DMS53 treated with DMSO at 0.1 percent for 48 hours (cell line): ENCODE results near the gene PLAAT3.
A peak's percentile ranks its signal among the peaks of the same experiment; 100 is the strongest.
"Not testable (repeated sequence)": the region's sequence is repeated elsewhere in the genome, so short reads cannot be mapped to it uniquely, and the experiment has no call there.

ENCODE experiments used
- DNase-seq: peaks from one replicate; lab custom pipeline; 2025; ENCODE audit not compliant: unreplicated experiment; lab: John Stamatoyannopoulos, UW

PLAAT3 gene

DNA sequence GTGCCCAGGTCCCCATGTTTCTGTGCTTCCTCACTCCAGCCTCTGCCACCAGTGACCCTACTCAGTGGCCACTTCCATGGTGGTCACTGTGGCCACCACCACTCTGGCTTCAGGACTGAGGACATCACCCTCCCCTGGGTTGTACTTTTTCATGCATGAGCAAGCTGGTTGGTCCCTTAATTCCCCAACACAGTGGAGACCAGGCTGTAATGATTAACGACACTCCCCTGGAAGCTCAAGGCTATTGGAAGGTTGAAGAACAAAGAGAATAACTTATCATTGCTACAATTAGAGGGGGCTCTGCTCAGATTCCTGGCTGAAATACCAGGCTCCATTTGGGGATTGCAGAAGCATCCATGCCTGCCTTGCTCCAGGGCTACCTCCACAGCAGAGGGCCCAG is 67.2 kb downstream of the PLAAT3 start:
- DNase-seq = no peak

- DNase-seq = no peak
These were observed 70.5 kb downstream of the PLAAT3 start for GRCh38 chr11:63543711-63544110.

DNA sequence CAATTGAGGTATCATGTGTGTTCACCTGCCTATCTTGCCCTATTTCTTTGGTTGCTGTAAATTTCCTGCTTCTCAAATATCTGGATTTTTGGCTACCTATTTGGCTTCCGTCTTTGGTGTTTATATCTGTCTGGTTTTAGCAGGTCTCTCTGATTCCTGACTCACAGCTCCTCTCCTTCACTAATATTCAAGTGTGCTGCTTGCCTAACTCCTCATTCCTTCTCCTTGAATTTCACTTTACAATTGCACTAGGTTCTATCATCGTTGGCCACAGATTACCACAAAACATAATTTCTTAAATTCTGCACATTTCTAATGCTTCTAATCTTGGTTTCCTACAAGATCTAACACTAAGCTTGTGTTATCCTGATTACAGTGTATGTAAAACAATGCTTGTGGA is 71.7 kb downstream of the PLAAT3 start:
- not testable (repeated sequence) for DNase-seq

- no peak for DNase-seq
These were observed 76.7 kb downstream of the PLAAT3 start for GRCh38 chr11:63537293-63538101.

GRCh38 chr11:63536669-63537292 is 77.5 kb downstream of the PLAAT3 start, which contains the start of gene PLAAT4:
TSS of gene PLAAT4 (plus strand) at chr11:63536808. CDS start at chr11:63536869, 61 bp downstream.
- DNase-seq = peak; percentile 12

DNA sequence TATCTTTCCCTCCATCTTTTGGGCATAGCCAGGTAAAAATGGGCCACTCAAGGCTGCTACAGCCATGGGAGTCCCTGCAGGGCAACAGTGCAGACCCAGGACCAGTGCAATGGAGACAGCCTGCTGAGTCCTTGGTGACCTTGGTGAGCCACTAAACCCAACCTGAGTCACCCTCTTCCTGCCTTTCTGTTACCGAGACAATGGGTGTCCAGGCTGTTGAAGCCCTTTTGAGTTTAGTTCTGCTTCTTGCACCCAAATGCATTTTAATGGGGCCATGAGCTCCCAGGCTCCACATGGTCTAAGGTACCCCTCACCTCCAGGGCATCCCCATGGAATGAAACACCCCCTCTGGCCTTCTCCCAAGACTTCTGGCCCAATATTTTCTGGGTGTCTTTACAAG is 78.5 kb downstream of the PLAAT3 start:
- no peak for DNase-seq

GRCh38 chr11:63534895-63535461 is 79.3 kb downstream of the PLAAT3 start:
- DNase-seq = no peak

DNA sequence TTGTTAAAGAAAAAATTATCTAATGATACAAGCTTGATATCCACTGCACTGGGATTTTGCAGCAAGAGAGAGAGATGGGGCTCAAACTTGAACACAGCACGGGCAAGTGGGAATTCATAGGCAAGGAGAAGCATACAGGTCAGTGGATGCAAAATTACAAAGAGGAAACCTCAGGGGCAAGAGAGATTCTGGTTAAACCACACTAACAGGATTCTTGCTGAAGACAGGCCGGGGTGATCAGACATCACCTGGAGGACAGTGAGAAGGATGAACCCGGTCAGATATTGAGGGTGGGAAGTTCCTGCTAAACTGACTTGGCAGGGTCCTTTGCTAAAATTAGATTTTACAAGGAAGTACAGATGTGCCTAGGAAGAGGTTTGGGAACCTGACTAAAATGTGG is 80.2 kb downstream of the PLAAT3 start:
- DNase-seq = no peak

- no peak for DNase-seq
These were observed 81.3 kb downstream of the PLAAT3 start for GRCh38 chr11:63532799-63533475.

DNA sequence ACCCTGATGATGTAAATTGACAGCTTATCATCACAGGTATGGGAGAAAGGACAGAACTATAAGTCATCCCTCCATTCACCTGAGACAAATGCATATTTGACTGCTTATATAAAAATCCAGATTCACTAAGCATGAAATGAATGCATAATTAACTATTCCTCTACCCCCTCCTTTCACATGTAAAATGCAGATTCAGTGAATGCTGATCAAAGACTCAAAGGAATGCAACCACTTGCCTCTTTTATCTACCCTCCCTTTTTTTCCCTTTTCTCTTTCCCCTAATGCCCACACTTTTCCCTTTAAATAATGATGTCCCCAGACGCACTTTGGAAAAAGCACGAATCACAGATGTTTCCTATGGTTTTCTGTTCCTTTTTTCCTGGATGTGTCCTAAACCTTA is 82.1 kb downstream of the PLAAT3 start:
- DNase-seq = no peak

- DNase-seq = not testable (repeated sequence)
These were observed 83.0 kb downstream of the PLAAT3 start for GRCh38 chr11:63531074-63531792.

DNA sequence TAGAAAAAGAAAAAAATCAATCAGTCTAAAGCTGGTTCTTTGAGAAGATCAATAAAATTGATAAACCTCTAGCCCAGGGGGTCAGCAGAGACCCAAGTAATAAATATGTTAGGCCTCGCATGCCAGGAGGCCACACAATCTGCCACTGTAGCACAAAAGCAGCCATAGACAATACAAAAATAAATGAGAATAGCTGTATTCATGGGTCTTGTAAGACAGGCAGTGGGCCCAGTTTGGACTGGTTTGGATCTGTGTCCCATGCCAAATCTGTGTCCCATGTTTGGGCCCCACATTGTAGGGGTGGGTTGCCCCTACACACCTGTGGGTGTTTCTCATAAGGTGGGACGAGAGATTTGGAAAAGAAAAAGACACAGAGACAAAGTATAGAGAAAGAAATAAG is 84.2 kb downstream of the PLAAT3 start:
- no peak for DNase-seq

DNA sequence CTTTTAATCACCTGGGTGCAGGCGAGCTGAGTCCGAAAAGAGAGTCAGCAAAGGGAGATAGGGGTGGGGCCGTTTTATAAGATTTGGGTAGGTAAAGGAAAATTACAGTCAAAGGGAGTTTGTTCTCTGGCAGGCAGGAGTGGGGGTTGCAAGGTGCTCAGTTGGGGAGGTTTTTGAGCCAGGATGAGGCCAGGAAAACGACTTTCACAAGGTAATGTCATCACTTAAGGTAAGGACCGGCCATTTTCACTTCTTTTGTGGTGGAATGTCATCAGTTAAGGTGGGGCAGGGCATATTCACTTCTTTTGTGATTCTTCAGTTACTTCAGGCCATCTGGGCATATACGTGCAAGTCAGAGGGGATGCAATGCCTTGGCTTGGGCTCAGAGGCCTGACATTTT is 84.9 kb downstream of the PLAAT3 start:
- not testable (repeated sequence) for DNase-seq

DNA sequence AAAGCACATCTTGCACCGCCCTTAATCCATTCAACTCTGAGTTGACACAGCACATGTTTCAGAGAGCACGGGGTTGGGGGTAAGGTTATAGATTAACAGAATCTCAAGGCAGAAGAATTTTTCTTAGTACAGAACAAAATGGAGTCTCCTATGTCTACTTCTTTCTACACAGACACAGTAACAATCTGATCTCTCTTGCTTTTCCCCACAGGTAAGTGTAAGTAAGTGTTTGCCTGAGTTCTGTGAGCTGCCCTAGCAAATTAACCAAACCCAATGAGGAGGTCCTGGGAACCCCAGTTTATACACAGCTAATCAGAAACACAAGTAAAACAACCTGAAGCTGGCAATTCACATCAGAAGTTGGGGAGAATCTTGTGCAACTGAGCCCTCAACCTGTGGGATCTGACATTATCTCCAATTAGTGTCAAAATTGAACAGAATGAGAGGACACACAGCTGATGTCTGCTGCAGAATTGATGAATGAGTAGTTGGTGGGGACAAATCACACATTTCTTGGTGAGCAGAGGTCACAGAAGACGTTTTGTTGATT is 85.4 kb downstream of the PLAAT3 start:
- not testable (repeated sequence) for DNase-seq

- not testable (repeated sequence) for DNase-seq
These were observed 86.1 kb downstream of the PLAAT3 start for GRCh38 chr11:63528156-63528555.

- DNase-seq = no peak
These were observed 86.6 kb downstream of the PLAAT3 start for GRCh38 chr11:63527667-63528066.
